NCI-H1048 (cell line): Measurements from ENCODE around the gene CDH10.

Experiments
- DNase-seq: peaks from one replicate; lab custom pipeline; 2025; lab: John Stamatoyannopoulos, UW

Gene CDH10

GRCh38 chr5:24480952-24481351 lies 163.8 kb downstream of the CDH10 start:
- DNase-seq = no peak

GRCh38 chr5:24477958-24478357 lies 166.8 kb downstream of the CDH10 start:
- no peak for DNase-seq

- no peak for DNase-seq
These were observed 169.7 kb downstream of the CDH10 start for GRCh38 chr5:24475101-24475500.

- no peak for DNase-seq
These were observed 170.1 kb downstream of the CDH10 start for GRCh38 chr5:24474685-24475084.

- DNase-seq = no peak
These were observed 172.3 kb downstream of the CDH10 start for GRCh38 chr5:24472518-24472917.

GRCh38 chr5:24444414-24444813 lies 200.4 kb downstream of the CDH10 start:
- no peak for DNase-seq

- DNase-seq = no peak
These were observed 205.3 kb downstream of the CDH10 start for GRCh38 chr5:24439465-24439864.
